NCI-H748 (cell line): ENCODE data around the gene ZFP36L2.

ENCODE experiments used
- DNase-seq: peaks from one replicate; lab custom pipeline; 2025; ENCODE audit not compliant: unreplicated experiment; lab: John Stamatoyannopoulos, UW

ZFP36L2 gene

DNA sequence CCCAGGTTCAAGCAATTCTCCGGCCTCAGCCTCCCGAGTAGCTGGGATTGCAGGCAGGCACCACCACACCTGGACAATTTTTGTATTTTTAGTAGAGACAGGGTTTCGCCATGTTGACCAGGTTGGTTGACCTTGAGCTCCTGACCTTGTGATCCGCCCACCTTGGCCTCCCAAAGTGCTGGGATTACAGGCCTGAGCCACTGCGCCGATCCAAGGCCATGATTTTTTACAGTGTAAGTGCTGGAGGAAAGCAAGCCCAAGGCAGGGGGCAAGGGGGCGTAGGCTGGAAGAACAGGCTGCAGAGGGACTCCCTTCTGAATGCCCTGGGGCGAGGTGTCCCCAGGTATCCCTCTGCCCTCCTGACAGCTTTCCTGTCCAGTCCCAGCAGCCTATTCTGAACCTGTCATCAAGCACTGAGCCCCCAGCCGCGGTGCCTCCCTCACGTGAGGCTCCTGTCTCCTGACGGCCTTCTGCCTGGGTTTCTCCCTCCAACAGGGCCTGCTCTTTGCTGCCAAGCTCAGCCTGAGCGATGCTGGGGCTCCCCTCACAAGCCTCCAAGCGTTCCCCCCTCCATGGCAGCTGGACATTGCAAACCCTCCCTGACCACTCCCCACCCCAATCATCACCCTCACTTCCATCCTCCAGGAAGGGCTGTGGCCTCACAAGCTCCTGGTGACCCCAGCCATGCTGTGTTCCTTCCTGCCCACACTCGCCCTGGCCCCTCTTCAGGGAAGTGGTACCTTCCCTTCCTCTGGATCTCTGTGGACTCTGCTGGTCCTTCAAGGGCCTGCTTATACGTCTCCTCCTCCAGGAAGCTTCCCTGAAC, 37.6 kb downstream of the ZFP36L2 start:
- DNase-seq: no peak

DNA sequence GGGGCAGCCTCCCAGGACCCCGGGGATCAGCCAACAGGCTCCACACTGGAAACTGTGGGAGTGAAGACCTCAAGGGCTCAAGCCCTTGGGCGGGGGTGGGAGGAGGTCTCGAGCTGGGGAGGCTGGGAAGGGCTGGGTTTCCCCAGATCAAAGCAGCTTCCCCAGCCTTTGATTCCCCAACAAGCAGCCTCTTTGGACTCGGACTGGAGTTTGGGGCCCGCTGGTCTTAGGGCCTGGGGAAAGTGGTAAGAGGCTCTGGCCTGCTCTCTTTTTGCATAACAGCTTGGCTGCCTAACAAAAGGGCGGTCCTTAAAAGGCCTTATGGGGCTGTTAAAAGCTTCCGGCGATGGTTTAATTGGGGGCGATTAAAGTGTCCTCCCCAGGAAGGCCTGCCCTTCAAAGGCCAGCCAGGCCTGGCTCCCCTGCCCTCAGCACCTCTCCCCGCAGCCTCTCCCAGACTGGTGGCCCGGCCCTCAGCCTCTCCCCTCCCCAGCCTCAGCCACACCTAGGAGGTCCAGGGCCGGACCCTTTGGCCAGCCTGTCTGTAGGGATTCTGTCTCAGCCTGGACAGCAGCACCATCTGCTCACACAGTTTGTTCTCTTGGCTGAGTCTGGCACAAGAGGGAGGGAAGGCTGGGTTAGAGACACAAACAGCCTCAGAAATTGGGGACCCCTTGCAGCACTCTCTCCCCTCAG, 39.6 kb downstream of the ZFP36L2 start:
- DNase-seq: no peak

DNA sequence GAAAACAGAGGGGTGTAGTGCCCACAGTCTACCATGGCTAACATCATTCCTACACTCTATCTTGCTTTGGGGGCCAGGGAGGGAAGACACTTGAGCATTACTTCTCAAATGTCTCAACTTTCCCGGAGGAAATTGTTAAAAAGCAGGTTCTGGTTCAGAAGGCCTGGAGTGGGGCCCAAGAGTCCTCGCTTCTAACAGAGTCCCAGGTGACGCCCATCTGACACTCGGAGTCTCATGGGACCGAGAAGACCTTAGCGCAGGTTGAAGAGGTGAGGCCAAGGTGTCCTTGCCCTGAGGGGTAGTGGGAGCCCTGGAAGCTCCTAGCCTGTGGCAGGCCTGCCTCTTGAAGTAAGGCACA, 40.1 kb downstream of the ZFP36L2 start:
- DNase-seq: no peak

DNA sequence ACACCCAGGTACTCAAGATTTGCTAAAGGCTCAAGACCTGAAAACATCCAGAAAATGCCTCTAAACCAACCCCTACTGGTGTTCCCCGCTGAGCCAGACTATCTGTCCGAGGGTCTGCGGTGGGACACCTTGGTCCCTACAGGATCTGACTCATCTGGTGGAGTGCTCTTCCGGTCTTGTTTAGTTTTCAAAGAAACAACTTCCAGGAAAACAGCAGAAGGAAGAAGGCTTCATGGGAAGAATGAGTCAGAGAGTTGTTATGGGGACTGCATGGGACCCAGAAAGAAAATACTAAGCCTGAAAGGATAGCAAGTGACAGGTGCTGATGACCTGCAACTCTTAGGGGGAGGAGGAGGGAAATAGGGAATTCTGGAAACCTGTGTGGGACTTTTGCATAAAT, 41.3 kb downstream of the ZFP36L2 start:
- DNase-seq: no peak

DNA sequence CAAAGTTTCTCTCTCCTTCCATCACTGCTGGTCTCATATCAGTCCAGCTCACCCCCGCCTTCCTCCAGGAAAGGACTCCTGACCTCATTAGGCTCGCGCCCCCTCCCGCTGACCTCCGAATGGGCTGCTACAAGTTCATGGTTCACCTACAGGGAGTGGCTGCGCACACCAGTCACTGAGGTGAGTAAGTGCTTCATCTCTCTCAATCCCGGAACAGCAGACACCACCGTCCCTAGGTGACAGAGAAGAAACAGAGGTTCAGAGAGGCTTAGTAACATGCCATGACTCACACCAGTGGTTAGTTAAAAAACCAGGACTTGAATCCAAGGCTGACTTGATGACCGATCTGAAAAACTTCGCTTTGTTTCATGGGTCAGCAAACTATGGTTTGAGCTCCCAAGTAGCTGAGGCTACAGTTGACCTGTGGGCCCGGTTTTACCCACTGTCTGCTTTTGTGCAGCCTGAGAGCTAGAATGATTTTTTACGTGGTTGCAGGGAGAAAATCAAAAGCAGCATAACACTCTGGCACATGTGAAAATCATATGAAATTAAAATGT, 42.0 kb downstream of the ZFP36L2 start:
- no peak for DNase-seq

DNA sequence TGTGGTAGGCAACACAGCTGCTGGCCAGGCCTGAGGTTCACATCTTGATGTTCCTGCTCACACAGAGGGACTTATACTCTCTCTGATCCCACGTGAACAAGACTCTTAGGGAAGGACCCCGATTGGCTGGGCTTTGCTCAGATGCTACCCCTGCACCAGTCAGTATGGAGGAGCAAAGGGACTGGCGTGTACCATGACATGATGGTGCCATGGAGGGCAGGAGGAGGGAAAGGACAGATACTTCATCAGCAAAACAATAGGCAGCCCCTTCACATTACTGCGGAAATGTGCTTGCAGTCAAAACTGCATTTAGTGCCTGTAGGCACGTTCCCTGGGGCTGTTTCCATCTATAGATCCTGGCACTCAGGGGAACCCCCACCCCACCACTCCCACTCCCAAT, 42.7 kb downstream of the ZFP36L2 start:
- DNase-seq: no peak

DNA sequence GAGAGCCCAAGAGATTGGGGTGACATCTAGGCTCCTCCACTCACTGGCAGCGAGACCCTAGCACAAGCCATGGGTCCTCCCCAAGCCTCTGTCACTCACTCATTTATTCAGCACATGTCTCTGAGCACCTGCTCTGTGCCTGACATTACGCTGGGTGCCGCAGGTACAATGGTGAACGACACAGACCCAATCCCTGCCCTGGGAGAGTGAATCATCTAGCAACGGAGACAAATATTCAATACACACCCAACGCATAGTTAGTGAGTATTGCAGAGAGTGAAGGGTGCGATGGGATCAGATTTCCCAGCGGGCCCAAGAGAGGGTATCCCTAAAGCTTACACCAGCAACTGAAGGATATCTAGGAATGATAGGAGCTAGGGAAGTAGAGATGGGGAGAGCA, 45.5 kb downstream of the ZFP36L2 start:
- no peak for DNase-seq

DNA sequence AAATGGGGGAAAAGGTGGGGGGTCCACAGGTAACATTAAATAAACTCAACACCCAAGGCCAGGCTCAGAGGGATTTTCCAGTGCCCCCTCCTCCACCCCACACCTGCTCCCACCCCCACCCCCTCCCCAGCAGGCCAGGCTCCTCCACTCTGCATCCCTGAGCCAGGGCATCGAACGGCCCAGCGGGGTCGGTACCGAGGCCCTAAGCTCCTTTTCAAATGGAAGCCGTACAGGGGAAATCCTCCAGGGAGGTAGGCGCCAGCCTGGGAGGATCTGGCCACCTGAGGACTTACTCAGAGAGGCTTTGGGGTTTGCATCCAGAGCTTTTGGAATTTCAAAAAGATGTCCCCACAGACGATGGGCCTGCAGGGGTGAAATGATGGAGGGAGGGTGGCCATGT, 46.5 kb downstream of the ZFP36L2 start:
- no peak for DNase-seq

DNA sequence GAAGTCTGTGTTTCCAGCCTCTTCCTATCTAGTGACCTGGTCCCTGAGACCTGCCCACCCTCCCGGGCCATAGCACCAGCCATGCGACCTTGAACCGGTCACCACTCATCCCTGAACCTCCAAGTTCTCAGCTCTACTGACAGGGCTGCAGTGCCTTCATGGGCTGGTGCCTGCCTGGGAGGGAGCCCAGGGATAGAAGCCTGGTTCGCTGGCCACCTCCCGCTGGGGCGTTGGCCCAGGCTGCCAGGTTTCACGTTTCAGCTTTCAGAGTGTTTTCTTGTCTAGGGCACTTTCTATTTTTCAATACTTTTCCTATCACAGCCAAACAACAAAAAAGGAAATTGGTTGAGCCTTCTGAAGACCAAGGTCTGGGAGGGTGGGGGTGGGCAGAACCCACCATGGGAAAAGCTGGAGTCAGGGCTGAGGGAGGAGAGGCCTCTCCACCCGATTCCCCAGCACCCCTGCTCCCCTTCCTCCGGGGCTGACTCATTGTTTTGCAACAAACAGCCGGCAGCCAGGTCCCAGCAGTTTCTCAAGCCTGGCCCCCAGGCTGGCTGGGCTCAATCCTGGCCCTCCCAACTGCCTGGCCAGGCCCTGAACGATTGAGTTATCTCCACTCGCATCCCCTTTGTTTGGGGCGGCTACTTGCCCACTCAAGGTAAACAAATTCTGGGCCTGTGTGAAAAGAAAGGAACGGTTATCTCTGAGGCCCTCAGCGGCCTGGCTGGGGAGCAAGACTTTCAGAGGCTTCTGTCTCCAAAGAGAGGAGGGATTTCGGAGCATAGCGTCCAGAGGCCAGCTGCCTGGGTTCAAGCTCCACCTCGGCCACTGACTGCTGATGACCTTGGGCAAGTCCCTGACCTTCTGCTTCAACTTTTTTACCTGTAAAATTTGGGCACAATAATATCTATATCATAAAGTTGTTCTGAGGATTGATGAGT, 47.5 kb downstream of the ZFP36L2 start:
- peak; percentile 71 for DNase-seq

DNA sequence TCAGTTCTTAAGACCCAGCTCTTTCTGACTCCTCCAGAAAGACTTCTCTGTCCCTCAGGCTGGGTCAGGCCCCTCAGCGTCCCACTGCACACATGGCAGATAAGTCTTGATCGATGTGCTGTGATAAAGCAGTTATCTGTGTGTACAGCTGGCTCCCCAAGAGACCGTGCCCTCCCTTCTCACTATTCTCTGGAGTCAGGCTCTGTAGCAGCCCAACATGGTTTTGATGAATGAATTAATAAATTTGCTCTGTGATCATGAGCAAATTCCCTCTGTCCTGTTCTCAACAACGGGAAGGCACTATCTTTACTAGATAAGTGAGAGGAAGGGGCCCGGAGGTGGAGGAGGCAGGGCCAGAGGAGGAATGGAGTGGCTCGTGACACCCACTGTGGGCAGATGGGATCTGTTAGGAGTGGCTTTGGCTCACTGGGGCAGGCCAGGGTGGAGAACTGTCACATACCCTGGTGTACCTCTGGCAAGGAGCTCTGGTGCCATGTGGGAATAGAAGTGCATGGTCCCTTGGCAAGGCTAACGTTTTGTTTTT, 48.3 kb downstream of the ZFP36L2 start:
- DNase-seq: no peak

DNA sequence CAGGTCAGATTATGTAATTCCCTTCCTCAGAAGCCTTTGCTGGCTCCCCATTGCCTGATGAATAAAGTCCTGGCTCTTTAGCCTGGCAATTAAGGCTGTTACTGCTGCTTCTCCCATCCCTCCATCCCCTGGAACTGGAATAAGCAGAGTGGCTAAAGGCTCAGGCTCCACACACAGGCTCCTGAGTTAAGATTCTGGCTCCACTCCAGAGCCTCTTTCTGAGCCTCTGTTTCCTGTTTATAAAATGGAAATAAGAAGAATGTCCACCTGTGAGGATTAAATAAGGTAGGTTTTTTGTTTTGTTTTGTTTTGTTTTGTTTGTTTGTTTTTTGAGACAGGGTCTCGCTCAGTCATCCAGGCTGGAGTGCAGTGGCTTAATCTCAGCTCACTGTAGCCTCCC, 50.0 kb downstream of the ZFP36L2 start:
- no peak for DNase-seq

DNA sequence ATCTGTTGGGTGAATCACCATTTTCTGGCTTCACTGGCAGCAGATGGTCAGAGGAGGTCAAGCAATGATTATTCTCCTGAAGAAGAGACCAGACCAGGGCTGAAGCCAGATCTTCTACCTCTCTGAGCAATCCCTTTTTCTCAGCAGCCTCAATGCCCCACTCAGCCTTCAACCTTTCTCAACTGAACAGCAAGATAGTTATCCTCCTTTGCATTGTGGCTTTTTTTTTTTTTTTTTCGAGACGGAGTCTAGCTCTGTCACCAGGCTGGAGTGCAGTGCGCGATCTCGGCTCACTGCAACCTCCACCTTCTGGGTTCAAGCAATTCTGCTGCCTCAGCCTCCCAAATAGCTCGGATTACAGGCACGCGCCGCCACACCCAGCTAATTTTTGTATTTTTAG, 50.5 kb downstream of the ZFP36L2 start:
- DNase-seq: no peak

DNA sequence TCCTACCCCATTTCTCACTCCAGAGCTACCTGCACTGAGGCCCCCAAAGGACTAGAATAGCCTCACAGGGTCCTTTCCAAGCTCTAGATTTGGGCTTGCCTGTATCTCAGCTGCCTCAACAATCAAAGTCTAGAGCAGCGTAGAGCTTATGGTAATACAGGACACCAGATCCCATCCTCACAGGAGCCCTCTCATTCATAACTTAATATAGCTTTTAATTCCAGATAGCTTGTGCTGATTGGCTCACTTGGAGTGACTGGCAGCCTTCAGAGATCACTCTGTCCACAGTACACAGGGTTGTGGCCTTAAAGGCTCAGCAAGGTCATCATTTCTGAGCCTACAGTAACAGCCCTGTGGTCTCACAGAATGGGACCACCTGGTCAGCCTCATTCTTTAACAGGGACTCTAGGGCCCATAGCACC, 51.4 kb downstream of the ZFP36L2 start:
- no peak for DNase-seq

DNA sequence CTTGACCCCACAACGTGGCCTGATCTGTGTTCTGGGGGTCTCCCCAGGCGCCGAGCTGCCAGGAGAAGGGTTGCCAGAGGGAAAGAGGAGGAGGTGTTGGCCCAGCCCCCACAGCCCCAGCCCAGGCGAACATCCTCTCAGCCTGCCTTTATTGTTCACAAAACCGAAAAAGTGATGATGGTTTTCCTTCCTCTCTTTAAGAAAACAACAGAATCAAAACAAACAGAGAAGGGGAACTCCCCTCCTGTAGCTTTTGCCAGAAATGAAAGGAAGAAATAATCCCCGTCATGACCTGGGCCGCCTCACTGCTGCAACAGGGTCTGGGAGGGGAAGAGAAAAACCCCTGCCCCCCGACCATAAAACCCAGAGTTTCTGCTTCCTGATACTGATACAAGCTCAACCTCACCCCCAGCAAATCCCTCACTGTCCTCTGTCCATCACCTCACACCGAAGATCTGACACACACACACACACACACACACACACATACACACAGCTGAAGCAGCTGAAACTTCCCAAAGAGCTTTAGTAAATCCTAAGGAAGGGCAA, 52.0 kb downstream of the ZFP36L2 start:
- no peak for DNase-seq
